ENCODE measurements around the gene ALDH4A1. TPM values are rescaled to one million over a fixed set of nuclear protein-coding genes. Genes with fewer than 3 reads are reported as not detected.

ALDH4A1 gene
- polyA plus RNA-seq, 1 experiment: 36.6 TPM

GRCh38 chr1:18919956-18920355, 17.6 kb upstream of the ALDH4A1 start:
- POLR2A ChIA-PET: no interaction called here
- no peak overlapping the region for H3K4me3 ChIP-seq (ENCODE audit: low read depth, low read length)
- no peaks in the 10 kb centered on the region for H3K27me3 ChIP-seq (ENCODE audit: control insufficient read depth, insufficient read depth, low read length)
- TF ChIP-seq, protein P1, sequence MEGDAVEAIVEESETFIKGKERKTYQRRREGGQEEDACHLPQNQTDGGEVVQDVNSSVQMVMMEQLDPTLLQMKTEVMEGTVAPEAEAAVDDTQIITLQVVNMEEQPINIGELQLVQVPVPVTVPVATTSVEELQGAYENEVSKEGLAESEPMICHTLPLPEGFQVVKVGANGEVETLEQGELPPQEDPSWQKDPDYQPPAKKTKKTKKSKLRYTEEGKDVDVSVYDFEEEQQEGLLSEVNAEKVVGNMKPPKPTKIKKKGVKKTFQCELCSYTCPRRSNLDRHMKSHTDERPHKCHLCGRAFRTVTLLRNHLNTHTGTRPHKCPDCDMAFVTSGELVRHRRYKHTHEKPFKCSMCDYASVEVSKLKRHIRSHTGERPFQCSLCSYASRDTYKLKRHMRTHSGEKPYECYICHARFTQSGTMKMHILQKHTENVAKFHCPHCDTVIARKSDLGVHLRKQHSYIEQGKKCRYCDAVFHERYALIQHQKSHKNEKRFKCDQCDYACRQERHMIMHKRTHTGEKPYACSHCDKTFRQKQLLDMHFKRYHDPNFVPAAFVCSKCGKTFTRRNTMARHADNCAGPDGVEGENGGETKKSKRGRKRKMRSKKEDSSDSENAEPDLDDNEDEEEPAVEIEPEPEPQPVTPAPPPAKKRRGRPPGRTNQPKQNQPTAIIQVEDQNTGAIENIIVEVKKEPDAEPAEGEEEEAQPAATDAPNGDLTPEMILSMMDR (IDR thresholded peaks at IDR 0.05; ENCODE audit: insufficient read depth, low read depth, low read length): no peak
- H3K36me3 ChIP-seq (ENCODE audit: control insufficient read depth, insufficient read depth, low read length): peaks cover 19% of the 10 kb centered on the region
- CTCF ChIA-PET: interaction anchor here (1.5 to 6.3 kb wide), 2 partner anchors 8 to 13 kb away, joined by 5 to 87 read pairs; no protein-coding TSS in a partner anchor
- no peak for DNase-seq (ENCODE audit: low read depth)

GRCh38 chr1:18919197-18919905, 17.0 kb upstream of the ALDH4A1 start:
- DNase-seq (ENCODE audit: low read depth): no peak
- H3K36me3 ChIP-seq (ENCODE audit: control insufficient read depth, insufficient read depth, low read length): peaks cover 20% of the 10 kb centered on the region
- H3K4me3 ChIP-seq (ENCODE audit: low read depth, low read length): no peak overlapping the region
- POLR2A ChIA-PET: no interaction called here
- CTCF ChIA-PET: interaction anchor here (1.2 to 6.3 kb wide), 3 partner anchors 8 to 17 kb away, joined by 4 to 87 read pairs (median 5); partner anchors contain the start of gene ALDH4A1
- H3K27me3 ChIP-seq (ENCODE audit: control insufficient read depth, insufficient read depth, low read length): no peaks in the 10 kb centered on the region
- TF ChIP-seq, protein P1 (IDR thresholded peaks at IDR 0.05; ENCODE audit: insufficient read depth, low read depth, low read length): no peak

DNA sequence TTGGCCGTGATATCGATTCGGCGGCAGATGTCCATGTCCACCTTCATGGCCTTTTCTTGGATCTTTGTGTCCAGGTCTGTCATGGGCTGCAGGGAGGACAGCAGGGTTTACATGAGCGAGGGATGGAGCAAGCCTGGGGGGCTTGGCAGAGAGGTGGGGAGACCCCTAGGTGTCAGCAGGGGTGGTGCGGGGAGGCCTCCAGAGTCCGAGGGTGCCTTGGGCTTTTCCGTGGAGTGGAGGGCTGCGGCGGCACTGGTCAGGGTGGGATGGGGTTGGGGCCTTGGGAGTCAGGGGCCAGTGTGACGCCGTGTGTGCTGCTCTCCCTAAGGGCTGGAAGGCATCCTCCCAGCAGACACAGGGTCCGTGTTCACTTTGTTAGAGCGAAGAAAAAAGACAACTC, 16.1 kb upstream of the ALDH4A1 start:
- POLR2A ChIA-PET: no interaction called here

DNA sequence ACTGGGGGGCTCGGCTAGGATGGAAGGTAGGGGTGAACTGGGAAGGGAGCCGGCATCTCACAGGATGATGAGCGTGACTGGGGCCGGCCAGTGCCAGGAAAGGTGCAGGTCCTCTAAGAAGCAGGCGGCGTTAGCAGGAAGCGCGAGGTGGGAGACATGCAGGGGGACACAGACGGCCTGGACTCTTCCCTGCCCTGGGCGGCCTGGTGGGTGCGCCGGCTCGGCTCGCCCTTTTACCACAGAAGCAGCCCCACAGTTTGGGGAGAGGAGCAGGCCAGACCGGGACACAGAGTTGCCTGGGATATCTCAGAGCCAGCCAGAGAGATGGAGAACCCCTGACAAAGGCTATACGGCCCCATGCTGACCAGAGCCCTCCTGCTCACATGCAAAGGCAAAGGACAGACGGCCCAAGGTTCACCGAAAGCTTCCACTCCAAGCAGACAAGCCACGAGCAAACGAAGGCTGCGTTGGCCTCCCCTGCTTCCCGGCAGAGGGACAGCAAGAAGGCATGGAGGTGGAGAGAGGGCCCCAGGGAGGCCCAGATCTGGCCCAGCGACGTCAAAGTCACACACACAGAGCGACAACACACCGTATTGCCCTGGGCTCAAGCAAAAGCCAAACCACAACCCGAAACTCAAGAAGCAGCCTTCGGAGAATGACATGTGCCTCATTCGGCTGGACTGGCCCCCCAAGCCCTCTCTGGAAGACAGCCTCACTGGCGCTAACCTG, 14.9 kb upstream of the ALDH4A1 start:
- TF ChIP-seq, protein P1 (IDR thresholded peaks at IDR 0.05; ENCODE audit: insufficient read depth, low read depth, low read length): no peak
- POLR2A ChIA-PET: no interaction called here
- no peaks in the 10 kb centered on the region for H3K27me3 ChIP-seq (ENCODE audit: control insufficient read depth, insufficient read depth, low read length)
- H3K36me3 ChIP-seq (ENCODE audit: control insufficient read depth, insufficient read depth, low read length): peaks cover 20% of the 10 kb centered on the region
- CTCF ChIA-PET: interaction anchor here (1.0 to 1.1 kb wide), 3 partner anchors 10 to 55 kb away, joined by 3 to 4 read pairs (median 3); no protein-coding TSS in a partner anchor
- H3K4me3 ChIP-seq (ENCODE audit: low read depth, low read length): no peak overlapping the region
- no peak for DNase-seq (ENCODE audit: low read depth)

More for the DNA sequence above, 16.1 kb upstream of the ALDH4A1 start:
- CTCF ChIA-PET: interaction anchor here (1.2 to 1.5 kb wide), 2 partner anchors 11 to 16 kb away, joined by 4 to 5 read pairs; partner anchors contain the start of gene ALDH4A1
- TF ChIP-seq, protein P1 (IDR thresholded peaks at IDR 0.05; ENCODE audit: insufficient read depth, low read depth, low read length): no peak
- Histone ChIP-seq H3K36me3 (ENCODE audit: control insufficient read depth, insufficient read depth, low read length) (peaks cover 20% of the 10 kb centered on the region), H3K4me3 (ENCODE audit: low read depth, low read length) (no peak overlapping the region), H3K27me3 (ENCODE audit: control insufficient read depth, insufficient read depth, low read length) (no peaks in the 10 kb centered on the region)
- DNase-seq (ENCODE audit: low read depth): no peak

DNA sequence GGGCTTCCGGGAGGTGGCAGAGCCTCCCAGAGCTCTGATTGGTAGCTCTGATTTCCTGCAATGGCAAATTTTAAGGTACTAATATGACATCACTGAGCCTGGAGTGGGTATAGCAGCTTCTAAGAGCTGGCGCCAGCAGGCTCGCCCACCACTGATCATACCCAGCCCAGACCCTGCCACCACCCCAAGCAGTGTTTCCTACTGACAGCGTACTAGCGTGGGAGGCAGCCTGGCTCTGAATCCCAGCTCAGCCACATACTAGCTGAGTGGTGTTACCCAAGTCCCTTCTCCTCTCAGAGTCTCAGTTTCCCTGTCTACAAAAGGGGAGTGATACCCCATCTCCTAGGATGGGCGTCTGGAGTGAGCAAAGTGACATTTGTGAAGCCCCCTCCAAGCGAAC, 13.0 kb upstream of the ALDH4A1 start:
- DNase-seq (ENCODE audit: low read depth): no peak
- POLR2A ChIA-PET: interaction anchor here (0.6 kb wide), 1 partner anchor 133 kb away, joined by 3 read pairs; no protein-coding TSS in a partner anchor
- CTCF ChIA-PET: interaction anchor here (0.9 to 8.1 kb wide), 6 partner anchors 7 to 198 kb away, joined by 3 to 87 read pairs (median 7); no protein-coding TSS in a partner anchor
- H3K36me3 ChIP-seq (ENCODE audit: control insufficient read depth, insufficient read depth, low read length): peaks cover 22% of the 10 kb centered on the region
- TF ChIP-seq, protein P1 (IDR thresholded peaks at IDR 0.05; ENCODE audit: insufficient read depth, low read depth, low read length): no peak
- no peaks in the 10 kb centered on the region for H3K27me3 ChIP-seq (ENCODE audit: control insufficient read depth, insufficient read depth, low read length)
- no peak overlapping the region for H3K4me3 ChIP-seq (ENCODE audit: low read depth, low read length)

Data from BJ (cell line).